HepG2 (cell line): ENCODE data around the gene MMP28. TPM values are rescaled to one million over a fixed set of nuclear protein-coding genes. Genes with fewer than 3 reads are reported as not detected.
A peak's percentile ranks its signal among the peaks of the same experiment; 100 is the strongest.

Source experiments
- ELF3 ChIP-seq: IDR thresholded peaks from 2 replicates; pipeline ENCODE4 v1.6.1; 2016; ENCODE audit warnings: missing genetic modification reagents, missing compliant biosample characterization
- GATAD1 ChIP-seq: IDR thresholded peaks from 2 replicates; pipeline ENCODE4 v1.6.1; 2016; ENCODE audit warnings: missing genetic modification reagents, missing compliant biosample characterization
- ISX ChIP-seq: sonication (generic); formaldehyde crosslinking; conservative IDR thresholded peaks from 2 replicates; pipeline ENCODE4 v1.5.0; 2020; ENCODE audit warnings: missing genetic modification reagents
- LRRFIP1 ChIP-seq: sonication (generic); formaldehyde crosslinking; conservative IDR thresholded peaks from 2 replicates; pipeline ENCODE4 v1.4.0; 2020; ENCODE audit warnings: missing genetic modification reagents
- MED1 ChIP-seq: sonication (generic); formaldehyde crosslinking; IDR thresholded peaks from 2 replicates; pipeline ENCODE4 v1.4.0; 2020; ENCODE audit warnings: missing genetic modification reagents
- MXD3 ChIP-seq: IDR thresholded peaks from 2 replicates; pipeline ENCODE4 v1.6.1; 2016; ENCODE audit warnings: mild to moderate bottlenecking, missing biosample characterization, missing genetic modification reagents
- NFIC ChIP-seq: IDR thresholded peaks from 2 replicates; pipeline ENCODE4 v1.6.1; 2012; ENCODE audit warnings: mild to moderate bottlenecking, low read length, inconsistent platforms
- NFYC ChIP-seq: IDR thresholded peaks from 2 replicates; pipeline ENCODE4 v1.6.1; 2016; ENCODE audit warnings: missing genetic modification reagents, missing compliant biosample characterization
- NKX3-1 ChIP-seq: sonication (generic); formaldehyde crosslinking; IDR thresholded peaks from 2 replicates; pipeline ENCODE4 v1.5.0; 2020; ENCODE audit warnings: missing genetic modification reagents
- PLSCR1 ChIP-seq: sonication (generic); formaldehyde crosslinking; IDR thresholded peaks from 2 replicates; pipeline ENCODE4 v1.5.0; 2020; ENCODE audit warnings: missing genetic modification reagents, mild to moderate bottlenecking, borderline replicate concordance
- RAD21 ChIP-seq: fragments of 450-650 bp; formaldehyde crosslinking; IDR thresholded peaks from 2 replicates; pipeline ENCODE4 v1.5.0; 2020; ENCODE audit warnings: mild to moderate bottlenecking
- RFX5 ChIP-seq: IDR thresholded peaks from 2 replicates; pipeline ENCODE4 v1.6.1; 2011; ENCODE audit warnings: low read depth, low read length, improper control_type of control experiment
- SNAI1 ChIP-seq: sonication (generic); formaldehyde crosslinking; IDR thresholded peaks from 2 replicates; pipeline ENCODE4 v1.5.0; 2020; ENCODE audit warnings: mild to moderate bottlenecking, missing genetic modification reagents, borderline replicate concordance
- ZHX1 ChIP-seq: sonication (generic); formaldehyde crosslinking; IDR thresholded peaks from 2 replicates; pipeline ENCODE4 v1.8.1; 2022; ENCODE audit warnings: low read depth, mild to moderate bottlenecking, missing genetic modification reagents
- ZNF160 ChIP-seq: sonication (generic); formaldehyde crosslinking; IDR thresholded peaks from 2 replicates; pipeline ENCODE4 v1.8.0; 2022; ENCODE audit warnings: mild to moderate bottlenecking, inconsistent platforms, missing genetic modification reagents
- ZNF337 ChIP-seq: sonication (generic); formaldehyde crosslinking; IDR thresholded peaks from 2 replicates; pipeline ENCODE4 v1.5.1; 2020; ENCODE audit warnings: missing genetic modification reagents, low read depth, mild to moderate bottlenecking, borderline replicate concordance
- ZNF451 ChIP-seq: sonication (generic); formaldehyde crosslinking; IDR thresholded peaks from 2 replicates; pipeline ENCODE4 v1.5.0; 2020; ENCODE audit warnings: mild to moderate bottlenecking, missing genetic modification reagents
- ZNF550 ChIP-seq: sonication (generic); formaldehyde crosslinking; IDR thresholded peaks from 2 replicates; pipeline ENCODE4 v1.4.0; 2020; ENCODE audit warnings: mild to moderate bottlenecking, missing genetic modification reagents, borderline replicate concordance
- ZNF552 ChIP-seq: sonication (generic); formaldehyde crosslinking; IDR thresholded peaks from 2 replicates; pipeline ENCODE4 v1.9.0; 2022; ENCODE audit warnings: missing genetic modification reagents, mild to moderate bottlenecking, borderline replicate concordance
- ZNF597 ChIP-seq: sonication (generic); formaldehyde crosslinking; IDR thresholded peaks from 2 replicates; pipeline ENCODE4 v1.5.0; 2020; ENCODE audit warnings: missing genetic modification reagents
- ZNF772 ChIP-seq: sonication (generic); formaldehyde crosslinking; IDR thresholded peaks from 2 replicates; pipeline ENCODE4 v1.5.0; 2020; ENCODE audit warnings: mild to moderate bottlenecking, missing genetic modification reagents
- ZNF891 ChIP-seq: sonication (generic); formaldehyde crosslinking; IDR thresholded peaks from 2 replicates; pipeline ENCODE4 v1.5.0; 2020; ENCODE audit warnings: mild to moderate bottlenecking, missing genetic modification reagents
- polyA plus RNA-seq, 8 experiments: library from polyadenylated mRNA; depleted of rRNA in 3 of 8; stranded (reverse) in 7 of 8; unstranded in 1 of 8; fragments of >200 nt; fragmentation: Illumina TruSeq in 4 of 8; extraction: Trizol in 4 of 8; gene quantifications; 2 replicates each; pipeline versions ENCODE4 v1.2.1 to v1.2.3, GENCODE V29; 2011 to 2016; ENCODE audit warnings: low read depth in 4 of 8, missing spikeins in 1 of 8, mixed read lengths in 1 of 8; ENCODE audit not compliant: insufficient read depth in 1 of 8
- total RNA-seq, 5 experiments: library from RNA; depleted of rRNA; stranded (reverse); fragments of >200 nt; fragmentation: Illumina TruSeq; extraction: Trizol; gene quantifications; 2 replicates each; pipeline ENCODE4 v1.2.3, GENCODE V29; 2016; ENCODE audit warnings: low read depth in 1 of 5

The MMP28 gene
- total and polyA plus RNA-seq, 2 of the 13 experiments (the other 11 are each of a cell fraction or from before 2014, with no cell fraction given), result not detected

DNA sequence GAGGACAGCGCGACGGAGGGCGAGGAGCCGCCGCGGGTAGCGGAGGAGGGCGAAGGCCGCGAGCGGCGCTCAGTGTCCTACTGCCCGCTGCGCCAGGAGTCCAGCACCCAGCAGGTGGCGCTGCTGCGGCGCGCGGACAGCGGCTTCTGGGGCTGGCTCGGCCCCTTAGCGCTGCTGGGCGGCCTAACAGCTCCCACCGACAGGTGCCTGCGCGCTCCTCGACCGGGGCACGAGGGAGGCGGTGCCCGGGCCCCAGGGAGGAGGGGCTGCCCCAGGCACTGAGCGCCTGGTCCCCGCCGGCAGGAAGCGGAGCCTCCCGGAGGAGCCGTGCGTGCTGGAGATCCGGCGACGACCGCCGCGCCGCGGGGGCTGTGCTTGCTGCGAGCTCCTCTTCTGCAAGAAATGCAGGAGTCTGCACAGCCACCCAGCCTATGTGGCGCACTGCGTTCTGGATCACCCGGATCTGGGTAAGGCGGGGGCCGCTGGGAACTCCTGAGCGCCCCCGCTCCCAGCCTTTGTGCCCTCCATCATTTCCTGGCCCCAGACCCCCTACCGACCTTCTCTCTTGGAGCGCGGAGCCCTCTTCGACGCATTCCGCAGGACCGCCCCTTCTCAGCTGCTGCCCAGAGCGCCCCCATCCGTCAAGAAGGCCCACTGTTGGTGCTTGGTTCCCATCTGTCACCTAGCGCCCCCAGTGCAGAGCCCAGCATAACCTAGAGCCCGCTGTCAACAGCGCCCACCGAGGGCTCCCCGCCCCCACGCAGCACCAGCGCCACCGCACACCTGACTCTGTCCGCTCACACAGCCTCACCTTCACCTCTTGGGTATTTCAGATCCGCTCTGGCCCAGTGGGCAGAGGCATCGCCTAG, 31.1 kb downstream of the MMP28 start (continued):
- TF ChIP-seq ZNF772 (CRISPR knock-in tag) (peak; percentile 77; the same call in 1 of the 2 replicates), ZNF552 (CRISPR knock-in tag) (peak; percentile 22; the same call in 1 of the 2 replicates), MXD3 (CRISPR knock-in tag) (peak; percentile 93), NFYC (CRISPR knock-in tag) (no peak), MED1 (CRISPR knock-in tag) (peak; percentile 50), ZNF337 (CRISPR knock-in tag) (no peak), ISX (CRISPR knock-in tag) (peak; percentile 83; the same call in 1 of the 2 replicates), ELF3 (CRISPR knock-in tag) (no peak), ZNF550 (CRISPR knock-in tag) (no peak; the same call in 1 of the 2 replicates), NKX3-1 (CRISPR knock-in tag) (peak; percentile 64; the same call in 1 of the 2 replicates), ZNF451 (CRISPR knock-in tag) (peak; percentile 94), RFX5 (no peak), GATAD1 (CRISPR knock-in tag) (peak; percentile 61; the same call in 1 of the 2 replicates), RAD21 (CRISPR knock-in tag) (peak; percentile 98), ZNF160 (CRISPR knock-in tag) (peak; percentile 54; the same call in 1 of the 2 replicates), PLSCR1 (CRISPR knock-in tag) (no peak), ZNF891 (CRISPR knock-in tag) (peak; percentile 57; the same call in 1 of the 2 replicates), ZHX1 (CRISPR knock-in tag) (peak; percentile 90; the same call in 1 of the 2 replicates), ZNF597 (CRISPR knock-in tag) (no peak), SNAI1 (CRISPR knock-in tag) (0 out of 2 replicates have a peak, but pooled peaks have one; percentile 76), NFIC (no peak), LRRFIP1 (CRISPR knock-in tag) (no peak)
